NCI-H128 (cell line): ENCODE results near the gene SH3BP4.

Experiments used
- DNase-seq: peaks from one replicate; lab custom pipeline; 2025; ENCODE audit not compliant: unreplicated experiment; lab: John Stamatoyannopoulos, UW

The SH3BP4 gene

GRCh38 chr2:235085476-235085875 is 133.7 kb downstream of the SH3BP4 start:
- DNase-seq = no peak

DNA sequence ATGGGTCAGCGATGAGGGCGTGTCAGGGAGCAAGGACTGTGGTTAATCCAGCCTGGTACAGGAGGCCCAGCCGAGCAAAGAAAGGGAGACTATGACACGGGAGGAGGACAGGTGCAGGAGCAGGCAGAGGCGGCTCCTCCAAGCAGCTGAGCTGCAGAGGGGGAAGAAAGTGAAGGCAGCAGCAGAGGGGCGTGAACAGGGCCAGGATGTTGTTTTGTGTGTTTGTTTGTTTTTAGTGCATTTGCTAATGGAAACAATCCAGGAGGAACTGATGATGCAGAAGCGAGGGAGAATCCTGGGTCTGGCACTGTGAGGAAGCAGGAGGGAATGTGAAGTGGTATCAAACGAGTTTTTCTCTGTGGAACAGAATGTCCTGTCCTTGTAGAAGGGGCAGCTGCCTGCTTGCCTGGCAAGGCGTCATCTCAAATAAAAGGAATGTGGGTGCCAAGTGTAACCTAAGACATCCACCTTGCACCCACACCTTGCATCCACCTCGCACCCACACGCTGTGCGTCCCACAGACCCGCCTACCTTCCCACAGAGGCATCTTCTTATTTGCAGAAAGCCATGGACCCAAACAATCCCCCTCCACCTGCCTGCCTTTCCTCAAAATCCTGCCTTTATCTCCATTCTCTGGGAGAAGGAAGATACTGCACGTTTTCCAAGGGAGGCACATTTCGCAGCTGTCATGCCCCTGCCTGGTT is 134.8 kb downstream of the SH3BP4 start:
- no peak for DNase-seq

GRCh38 chr2:235087832-235088495 is 136.1 kb downstream of the SH3BP4 start:
- no peak for DNase-seq

DNA sequence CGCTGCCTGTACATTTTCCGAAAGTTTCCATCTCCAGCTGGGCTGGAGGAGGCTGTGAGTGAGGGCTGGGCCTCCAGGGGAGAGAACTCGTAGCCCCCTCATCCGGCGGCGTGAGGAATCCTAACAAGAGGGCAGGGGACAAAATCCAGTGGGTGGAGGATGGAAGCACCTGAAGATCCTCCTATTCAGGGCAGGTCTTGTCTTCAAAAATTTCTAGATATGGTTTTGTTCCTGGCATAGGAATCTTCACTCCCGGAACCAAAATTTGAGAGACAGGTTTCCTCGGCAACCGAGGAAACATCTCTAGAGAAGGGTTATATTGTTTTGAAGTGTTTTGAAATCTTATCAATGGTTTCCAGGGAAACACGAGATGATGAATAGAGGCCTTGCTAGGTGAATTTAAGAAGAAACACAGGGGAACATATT is 136.7 kb downstream of the SH3BP4 start:
- no peak for DNase-seq

DNA sequence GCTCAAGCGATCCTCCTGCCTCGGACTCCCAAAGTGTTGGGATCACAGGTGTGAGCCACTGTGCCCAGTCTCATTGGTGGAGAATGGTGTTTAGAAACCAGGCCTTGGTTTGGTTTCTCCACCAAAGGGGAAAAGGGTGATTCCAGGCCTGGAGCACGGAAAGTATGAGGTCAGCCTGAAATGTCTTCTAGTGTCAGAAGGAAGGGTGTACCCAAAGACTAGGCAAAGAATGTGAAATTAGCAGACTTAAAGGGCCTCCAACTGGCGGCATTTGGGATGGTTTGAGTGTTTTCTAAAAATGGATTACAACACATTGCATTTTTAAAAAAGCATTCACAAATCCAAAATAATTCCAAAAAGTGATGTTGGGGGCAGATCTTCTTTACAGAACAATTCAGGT is 139.6 kb downstream of the SH3BP4 start:
- no peak for DNase-seq

DNA sequence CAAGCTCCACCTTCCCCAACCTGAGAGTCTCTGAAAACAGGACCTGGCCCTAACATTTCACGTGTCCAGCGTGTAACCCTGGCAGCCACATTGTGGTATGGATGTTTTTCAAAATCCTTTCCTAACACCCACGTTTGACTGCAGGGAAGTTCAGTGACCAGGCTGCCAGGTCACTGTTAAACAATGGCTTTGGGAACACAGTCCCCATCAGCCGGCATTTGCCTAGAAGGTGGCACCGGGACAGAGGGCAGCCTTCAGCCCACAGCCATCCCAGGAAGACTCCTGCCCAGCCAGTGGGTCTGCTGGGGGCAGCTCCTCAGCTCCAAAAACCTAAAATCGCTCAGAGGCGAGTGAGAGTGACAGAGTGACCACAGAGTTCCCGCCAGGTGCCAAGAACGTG is 140.2 kb downstream of the SH3BP4 start:
- DNase-seq = no peak

GRCh38 chr2:235092433-235093223 is 140.8 kb downstream of the SH3BP4 start:
- DNase-seq = no peak

GRCh38 chr2:235094457-235094856 is 142.6 kb downstream of the SH3BP4 start:
- no peak for DNase-seq

GRCh38 chr2:235095569-235095968 is 143.8 kb downstream of the SH3BP4 start:
- DNase-seq = no peak

DNA sequence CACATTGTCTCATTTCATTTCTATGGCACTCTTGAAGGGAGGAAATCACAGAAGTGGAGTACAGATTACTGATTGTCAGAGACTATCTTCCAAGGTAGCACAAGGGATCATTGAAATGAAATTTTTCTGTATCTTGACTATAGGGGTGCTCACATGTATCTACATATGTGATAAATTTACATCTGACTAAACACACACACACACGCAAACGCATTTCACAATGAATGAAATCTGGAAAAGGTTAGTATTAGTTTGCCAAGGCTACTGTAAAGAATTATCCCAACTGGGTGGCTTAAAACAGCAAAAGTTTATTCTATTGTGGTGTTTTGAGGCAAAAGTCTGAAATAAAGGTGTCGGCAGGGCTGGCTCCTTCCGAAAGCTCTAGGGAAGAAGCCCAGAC is 144.6 kb downstream of the SH3BP4 start:
- no peak for DNase-seq

- no peak for DNase-seq
Measured at GRCh38 chr2:235097196-235097595, 145.4 kb downstream of the SH3BP4 start.

- DNase-seq = peak; percentile 22
Measured at GRCh38 chr2:235098269-235098668, 146.5 kb downstream of the SH3BP4 start.

GRCh38 chr2:235098736-235099494 is 147.1 kb downstream of the SH3BP4 start:
- DNase-seq = no peak

DNA sequence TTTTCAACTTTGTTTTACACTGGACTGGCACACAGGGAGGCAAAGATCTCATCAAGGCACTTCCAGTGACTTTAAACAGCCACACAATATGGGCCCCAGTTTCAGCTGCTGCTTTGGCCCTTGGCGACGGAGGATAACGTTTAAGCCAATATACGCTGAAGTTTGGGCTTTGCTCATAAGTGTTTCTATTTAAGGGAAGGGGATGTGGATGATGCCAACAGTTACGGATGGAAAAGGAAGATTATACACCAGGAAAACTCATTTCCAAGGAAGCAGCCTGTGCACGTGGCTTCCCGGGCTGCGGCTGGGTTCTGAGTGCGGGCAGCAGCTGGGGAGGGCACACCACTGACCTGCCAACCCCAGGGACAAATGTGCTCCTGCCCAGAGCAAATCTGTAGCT is 151.1 kb downstream of the SH3BP4 start:
- no peak for DNase-seq
